Caco-2 (cell line): ENCODE measurements around the gene RALGPS1. TPM values are rescaled to one million over a fixed set of nuclear protein-coding genes. Genes with fewer than 3 reads are reported as not detected.

Experiments used
- BruUV-seq: library from RNA; stranded (reverse); fragments of 400-500 nt; replicated peaks from 2 replicates; lab custom pipeline; 2021; lab: Mats Ljungman, UMichigan
- CTCF ChIA-PET: fragments of 300-600 bp; sonication (Branson Sonifier 250); formaldehyde crosslinking; loops from one replicate; lab custom pipeline; 2022; ENCODE audit warnings: antibody characterized with exemption; lab: Charles Lee
- POLR2A ChIA-PET: fragments of 300-600 bp; sonication (Branson Sonifier 250); formaldehyde crosslinking; loops from one replicate; lab custom pipeline; 2022; ENCODE audit warnings: antibody characterized with exemption; lab: Charles Lee
- DNase-seq, 2 experiments: peaks; one replicate each; pipeline versions ENCODE4 v3.0.0 to v3.0.0-alpha.2; 2020 to 2022
- H3K27me3 ChIP-seq: replicated peaks from 2 replicates; pipeline ENCODE4 v1.6.0; 2011; ENCODE audit warnings: low read length; ENCODE audit not compliant: control insufficient read depth, insufficient read depth
- H3K36me3 ChIP-seq: 2 replicates; pipeline ENCODE4 v1.5.1; 2011; ENCODE audit warnings: low read length; ENCODE audit not compliant: control insufficient read depth, insufficient read depth
- H3K4me1 ChIP-seq: fragments of 250-450 bp; sonication (Bioruptor Pico); 2 replicates; pipeline ENCODE4 v1.5.1; 2020; ENCODE audit warnings: mild to moderate bottlenecking
- H3K4me3 ChIP-seq: 2 replicates; pipeline ENCODE4 v1.5.1; 2011; ENCODE audit warnings: low read depth, mild to moderate bottlenecking, control low read depth, low read length
- H3K9me3 ChIP-seq: fragments of 250-450 bp; sonication (Bioruptor Pico); 2 replicates; pipeline ENCODE4 v1.5.1; 2020; ENCODE audit warnings: mild to moderate bottlenecking, moderate library complexity
- H3K27ac Mint-ChIP-seq: one replicate; pipeline ENCODE4 v1.8.0; 2022; ENCODE audit warnings: mixed read lengths; ENCODE audit not compliant: unreplicated experiment
- H3K27me3 Mint-ChIP-seq: one replicate; pipeline ENCODE4 v1.8.0; 2022; ENCODE audit warnings: mixed read lengths; ENCODE audit not compliant: insufficient read depth, unreplicated experiment
- H3K36me3 Mint-ChIP-seq: one replicate; pipeline ENCODE4 v1.8.0; 2022; ENCODE audit warnings: mild to moderate bottlenecking, mixed read lengths; ENCODE audit not compliant: insufficient read depth, unreplicated experiment
- H3K4me1 Mint-ChIP-seq: one replicate; pipeline ENCODE4 v1.8.0; 2022; ENCODE audit warnings: low read depth, mixed read lengths; ENCODE audit not compliant: unreplicated experiment
- H3K4me3 Mint-ChIP-seq: one replicate; pipeline ENCODE4 v1.8.0; 2022; ENCODE audit warnings: mild to moderate bottlenecking, moderate library complexity, mixed read lengths; ENCODE audit not compliant: unreplicated experiment
- H3K9me3 Mint-ChIP-seq: one replicate; pipeline ENCODE4 v1.8.0; 2022; ENCODE audit warnings: mixed read lengths; ENCODE audit not compliant: unreplicated experiment
- CTCF ChIP-seq, 2 experiments: fragments of 200-600 bp in 1 of 2; IDR thresholded peaks; 1 replicate in 1 of 2; 2 replicates in 1 of 2; pipeline versions ENCODE4 v1.5.1 to v1.8.0; 2011 to 2022; ENCODE audit warnings: antibody characterized with exemption in 1 of 2, control low read depth in 1 of 2, inconsistent platforms in 1 of 2, low read depth in 1 of 2, low read length in 1 of 2, mild to moderate bottlenecking in 1 of 2, moderate library complexity in 1 of 2; ENCODE audit not compliant: insufficient read depth in 1 of 2, severe bottlenecking in 1 of 2, unreplicated experiment in 1 of 2
- intact Hi-C: fragments of 100-400 bp; cut with micrococcal nuclease; formaldehyde crosslinking; loops from one replicate; pipeline ENCODE4 v1.10.0; 2022; ENCODE audit not compliant: unreplicated experiment
- total RNA-seq: library from RNA; stranded (reverse); gene quantifications from 2 replicates; pipeline ENCODE4 v1.2.3, GENCODE V29; 2022

Gene RALGPS1
- total RNA-seq, 1 experiment from 2014 or later: 41.5 TPM

GRCh38 chr9:127258606-127259471 is 344.3 kb downstream of the RALGPS1 start:
- DNase-seq: no peak
- Mint-ChIP-seq H3K4me1 (no peaks in the 10 kb centered on the region), H3K9me3 (no peaks in the 10 kb centered on the region), H3K27me3 (no peaks in the 10 kb centered on the region), H3K36me3 (no peaks in the 10 kb centered on the region), H3K4me3 (no peak overlapping the region), H3K27ac (no peak overlapping the region)
- ChIA-PET CTCF (no interaction called here), POLR2A (no interaction called here)
- Histone ChIP-seq H3K9me3 (no peaks in the 10 kb centered on the region), H3K36me3 (no peaks in the 10 kb centered on the region), H3K27me3 (no peaks in the 10 kb centered on the region), H3K4me1 (no peaks in the 10 kb centered on the region), H3K4me3 (no peak overlapping the region)
- no TSS peak for BruUV-seq
- TF ChIP-seq CTCF (IDR thresholded peaks at IDR 0.05; ENCODE audit: insufficient read depth in 1 of 2, low read depth in 1 of 2, low read length in 1 of 2, severe bottlenecking in 1 of 2, unreplicated experiment in 1 of 2): no peak
- intact Hi-C loops: no loop called here

DNA sequence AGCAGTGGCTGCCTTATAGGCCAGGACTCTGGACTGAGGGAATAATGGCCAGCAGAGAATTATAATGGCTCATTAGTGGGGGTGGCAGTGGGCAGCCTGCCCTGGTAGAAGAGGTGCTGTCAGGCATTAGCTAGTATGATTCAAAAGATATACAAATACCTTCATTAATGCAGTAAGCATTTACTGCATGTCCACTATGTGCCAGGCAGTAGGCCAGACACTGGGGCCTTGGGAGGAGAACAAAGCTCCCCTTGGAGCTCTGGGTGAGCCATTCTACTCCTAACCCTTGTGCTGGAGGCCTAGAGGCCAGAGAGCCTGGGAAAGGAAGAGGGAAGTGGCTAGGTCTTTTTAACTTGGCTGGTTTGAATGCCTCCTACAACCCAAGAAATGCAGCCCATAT is 348.0 kb downstream of the RALGPS1 start:
- no peaks in the 10 kb centered on the region for H3K36me3 Mint-ChIP-seq
- TF ChIP-seq CTCF (IDR thresholded peaks at IDR 0.05; ENCODE audit: insufficient read depth in 1 of 2, low read depth in 1 of 2, low read length in 1 of 2, severe bottlenecking in 1 of 2, unreplicated experiment in 1 of 2): no peak

DNA sequence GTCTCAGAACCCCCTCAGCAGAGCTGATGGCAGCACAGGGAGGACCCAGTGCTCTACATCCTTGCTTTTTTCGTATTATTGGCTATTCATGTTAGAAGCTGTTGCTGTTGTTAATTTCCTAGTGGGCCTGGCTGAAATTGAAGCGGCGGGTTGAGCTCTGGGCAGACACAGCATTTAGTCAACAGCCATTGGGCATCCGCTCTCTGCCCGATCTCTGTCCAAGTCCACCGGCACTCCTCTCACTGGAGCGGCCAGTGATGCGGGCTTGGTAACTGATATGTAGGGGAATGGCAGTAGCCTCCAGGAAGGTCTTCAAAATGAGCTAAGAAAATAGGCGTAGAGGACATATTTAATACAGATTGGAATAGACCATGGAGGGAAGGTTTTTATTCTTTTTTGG is 348.7 kb downstream of the RALGPS1 start:
- CTCF ChIA-PET: no interaction called here
- intact Hi-C loops: no loop called here
- Histone ChIP-seq H3K4me1 (no peaks in the 10 kb centered on the region), H3K27me3 (no peaks in the 10 kb centered on the region), H3K36me3 (no peaks in the 10 kb centered on the region), H3K4me3 (no peak overlapping the region), H3K9me3 (no peaks in the 10 kb centered on the region)
- H3K27ac Mint-ChIP-seq: no peak overlapping the region
- TF ChIP-seq CTCF (IDR thresholded peaks at IDR 0.05; ENCODE audit: insufficient read depth in 1 of 2, low read depth in 1 of 2, low read length in 1 of 2, severe bottlenecking in 1 of 2, unreplicated experiment in 1 of 2): no peak
- H3K9me3 Mint-ChIP-seq: no peaks in the 10 kb centered on the region
- H3K36me3 Mint-ChIP-seq: no peaks in the 10 kb centered on the region
- H3K27me3 Mint-ChIP-seq: no peaks in the 10 kb centered on the region
- no peak overlapping the region for H3K4me3 Mint-ChIP-seq
- BruUV-seq: no TSS peak
- DNase-seq: no peak
- POLR2A ChIA-PET: no interaction called here
- H3K4me1 Mint-ChIP-seq: no peaks in the 10 kb centered on the region

More for the DNA sequence above, 348.0 kb downstream of the RALGPS1 start:
- Mint-ChIP-seq H3K4me3 (no peak overlapping the region), H3K4me1 (no peaks in the 10 kb centered on the region), H3K27ac (no peak overlapping the region), H3K27me3 (no peaks in the 10 kb centered on the region), H3K9me3 (no peaks in the 10 kb centered on the region)
- H3K36me3 ChIP-seq: no peaks in the 10 kb centered on the region
- CTCF ChIA-PET: no interaction called here
- intact Hi-C loops: no loop called here
- H3K27me3 ChIP-seq: no peaks in the 10 kb centered on the region
- BruUV-seq: no TSS peak
- DNase-seq: no peak
- H3K4me3 ChIP-seq: no peak overlapping the region
- POLR2A ChIA-PET: no interaction called here
- no peaks in the 10 kb centered on the region for H3K9me3 ChIP-seq
- H3K4me1 ChIP-seq: no peaks in the 10 kb centered on the region
